ENCODE measurements around the gene NELL2. TPM values are rescaled to one million over a fixed set of nuclear protein-coding genes. Genes with fewer than 3 reads are reported as not detected.

The NELL2 gene
- total RNA-seq, 5 donors from 2014 or later (not counting 1 experiment from before 2014, with no cell fraction given), result 154 to 212 (median 169) TPM

GRCh38 chr12:44546060-44546459, 330.1 kb downstream of the NELL2 start:
- no peak overlapping the region for H3K27ac Mint-ChIP-seq
- CTCF ChIA-PET, result no interaction called here

GRCh38 chr12:44544018-44544417, 332.1 kb downstream of the NELL2 start:
- no peak for ATAC-seq (replicated peaks in 1 of 4)
- Histone ChIP-seq H3K27ac (ENCODE audit: low read length) (no peak overlapping the region), H3K9me3 (no peaks in the 10 kb centered on the region), H3K36me3 (ENCODE audit: control insufficient read depth in 2 of 2, extremely low read depth in 1 of 2, insufficient read depth in 1 of 2, low read length in 1 of 2) (no peaks in the 10 kb centered on the region), H3K27me3 (replicated peaks in 1 of 2; ENCODE audit: control insufficient read depth in 2 of 2, extremely low read depth in 1 of 2, insufficient read depth in 2 of 2, low read length in 1 of 2) (no peaks in the 10 kb centered on the region), H3K4me1 (ENCODE audit: control insufficient read depth in 1 of 2, extremely low read depth in 1 of 2, insufficient read depth in 2 of 2, low read length in 2 of 2) (no peaks in the 10 kb centered on the region), H3K4me3 (ENCODE audit: control insufficient read depth in 1 of 2, extremely low read depth in 1 of 2, low read length in 1 of 2) (no peak overlapping the region)
- CTCF ChIA-PET, result no interaction called here
- H3K36me3 Mint-ChIP-seq, result peaks cover 4% of the 10 kb centered on the region
- no peak for DNase-seq
- H3K4me3 Mint-ChIP-seq, result no peak overlapping the region
- no peaks in the 10 kb centered on the region for H3K9me3 Mint-ChIP-seq
- peaks cover 15 to 44% (median 36%) of the 10 kb centered on the region in 3 donors for H3K4me1 Mint-ChIP-seq
- WGBS (ENCODE audit: insufficient coverage), result no CpG with 5 or more reads among the region's 3 CpGs
- H3K27me3 Mint-ChIP-seq, result no peaks in the 10 kb centered on the region
- H3K27ac Mint-ChIP-seq, result no peak overlapping the region
- POLR2A ChIA-PET, result no interaction called here

More at GRCh38 chr12:44546060-44546459, 330.1 kb downstream of the NELL2 start:
- Mint-ChIP-seq H3K27me3 (no peaks in the 10 kb centered on the region), H3K36me3 (peaks cover 10% of the 10 kb centered on the region), H3K4me1 (peaks cover 17 to 52% (median 44%) of the 10 kb centered on the region in 3 donors), H3K4me3 (no peak overlapping the region), H3K9me3 (no peaks in the 10 kb centered on the region)
- DNase-seq, result no peak
- Histone ChIP-seq H3K4me1 (ENCODE audit: control insufficient read depth in 1 of 2, extremely low read depth in 1 of 2, insufficient read depth in 2 of 2, low read length in 2 of 2) (no peaks in the 10 kb centered on the region), H3K4me3 (ENCODE audit: control insufficient read depth in 1 of 2, extremely low read depth in 1 of 2, low read length in 1 of 2) (no peak overlapping the region), H3K27me3 (replicated peaks in 1 of 2; ENCODE audit: control insufficient read depth in 2 of 2, extremely low read depth in 1 of 2, insufficient read depth in 2 of 2, low read length in 1 of 2) (no peaks in the 10 kb centered on the region), H3K9me3 (no peaks in the 10 kb centered on the region), H3K27ac (ENCODE audit: low read length) (no peak overlapping the region), H3K36me3 (ENCODE audit: control insufficient read depth in 2 of 2, extremely low read depth in 1 of 2, insufficient read depth in 1 of 2, low read length in 1 of 2) (no peaks in the 10 kb centered on the region)
- WGBS (ENCODE audit: insufficient coverage), result no CpG with 5 or more reads among the region's 1 CpG
- POLR2A ChIA-PET, result no interaction called here
- no peak for ATAC-seq (replicated peaks in 1 of 4)

- no peak for DNase-seq
- H3K9me3 ChIP-seq, result no peaks in the 10 kb centered on the region
- H3K4me1 ChIP-seq (ENCODE audit: control insufficient read depth in 1 of 2, extremely low read depth in 1 of 2, insufficient read depth in 2 of 2, low read length in 2 of 2), result no peaks in the 10 kb centered on the region
- H3K27ac Mint-ChIP-seq, result no peak overlapping the region
- H3K4me3 ChIP-seq (ENCODE audit: control insufficient read depth in 1 of 2, extremely low read depth in 1 of 2, low read length in 1 of 2), result no peak overlapping the region
- no peaks in the 10 kb centered on the region for H3K27me3 Mint-ChIP-seq
- H3K4me3 Mint-ChIP-seq, result no peak overlapping the region
- H3K9me3 Mint-ChIP-seq, result no peaks in the 10 kb centered on the region
- no peaks in the 10 kb centered on the region for H3K27me3 ChIP-seq (replicated peaks in 1 of 2; ENCODE audit: control insufficient read depth in 2 of 2, extremely low read depth in 1 of 2, insufficient read depth in 2 of 2, low read length in 1 of 2)
- peaks cover 2% of the 10 kb centered on the region for H3K36me3 Mint-ChIP-seq
- ChIA-PET POLR2A (no interaction called here), CTCF (no interaction called here)
- H3K27ac ChIP-seq (ENCODE audit: low read length), result no peak overlapping the region
- ATAC-seq (replicated peaks in 1 of 4), result no peak
- H3K36me3 ChIP-seq (ENCODE audit: control insufficient read depth in 2 of 2, extremely low read depth in 1 of 2, insufficient read depth in 1 of 2, low read length in 1 of 2), result no peaks in the 10 kb centered on the region
- WGBS (ENCODE audit: insufficient coverage), result no CpG with 5 or more reads among the region's 1 CpG
- peaks cover 14 to 34% (median 31%) of the 10 kb centered on the region in 3 donors for H3K4me1 Mint-ChIP-seq
Observed at GRCh38 chr12:44542716-44543115, 333.4 kb downstream of the NELL2 start.

GRCh38 chr12:44537354-44537753, 338.8 kb downstream of the NELL2 start:
- CTCF ChIA-PET, result interaction anchor here (0.6 to 0.7 kb wide), 3 partner anchors 27 to 631 kb away, joined by 3 to 4 read pairs (median 4); no protein-coding TSS in a partner anchor
- no peaks in the 10 kb centered on the region for H3K9me3 Mint-ChIP-seq
- Histone ChIP-seq H3K9me3 (no peaks in the 10 kb centered on the region), H3K4me3 (ENCODE audit: control insufficient read depth in 1 of 2, extremely low read depth in 1 of 2, low read length in 1 of 2) (no peak overlapping the region), H3K4me1 (ENCODE audit: control insufficient read depth in 1 of 2, extremely low read depth in 1 of 2, insufficient read depth in 2 of 2, low read length in 2 of 2) (no peaks in the 10 kb centered on the region), H3K27me3 (replicated peaks in 1 of 2; ENCODE audit: control insufficient read depth in 2 of 2, extremely low read depth in 1 of 2, insufficient read depth in 2 of 2, low read length in 1 of 2) (no peaks in the 10 kb centered on the region), H3K27ac (ENCODE audit: low read length) (no peak overlapping the region), H3K36me3 (ENCODE audit: control insufficient read depth in 2 of 2, extremely low read depth in 1 of 2, insufficient read depth in 1 of 2, low read length in 1 of 2) (no peaks in the 10 kb centered on the region)
- no peak overlapping the region for H3K4me3 Mint-ChIP-seq
- POLR2A ChIA-PET, result interaction anchor here in 1 of 2 donors (0.6 kb wide), 2 partner anchors 205 to 543 kb away, joined by 6 to 7 read pairs; no protein-coding TSS in a partner anchor
- peaks cover 9% of the 10 kb centered on the region for H3K36me3 Mint-ChIP-seq
- H3K4me1 Mint-ChIP-seq, result peaks cover 4 to 5% (median 5%) of the 10 kb centered on the region in 3 donors
- no peaks in the 10 kb centered on the region for H3K27me3 Mint-ChIP-seq
- H3K27ac Mint-ChIP-seq, result no peak overlapping the region
- DNase-seq, result no peak
- ATAC-seq (replicated peaks in 1 of 4), result no peak

- ATAC-seq (replicated peaks in 1 of 4) (no peak), DNase-seq (no peak)
- Mint-ChIP-seq H3K27ac (no peak overlapping the region), H3K36me3 (peaks cover 14% of the 10 kb centered on the region), H3K27me3 (no peaks in the 10 kb centered on the region), H3K4me3 (no peak overlapping the region), H3K4me1 (peaks cover 0 to 3% (median under 1%) of the 10 kb centered on the region in 3 donors), H3K9me3 (no peaks in the 10 kb centered on the region)
- Histone ChIP-seq H3K27me3 (replicated peaks in 1 of 2; ENCODE audit: control insufficient read depth in 2 of 2, extremely low read depth in 1 of 2, insufficient read depth in 2 of 2, low read length in 1 of 2) (no peaks in the 10 kb centered on the region), H3K36me3 (ENCODE audit: control insufficient read depth in 2 of 2, extremely low read depth in 1 of 2, insufficient read depth in 1 of 2, low read length in 1 of 2) (peaks cover 0 to 6% of the 10 kb centered on the region in 2 donors), H3K4me1 (ENCODE audit: control insufficient read depth in 1 of 2, extremely low read depth in 1 of 2, insufficient read depth in 2 of 2, low read length in 2 of 2) (no peaks in the 10 kb centered on the region), H3K27ac (ENCODE audit: low read length) (no peak overlapping the region), H3K9me3 (no peaks in the 10 kb centered on the region), H3K4me3 (ENCODE audit: control insufficient read depth in 1 of 2, extremely low read depth in 1 of 2, low read length in 1 of 2) (no peak overlapping the region)
- no CpG with 5 or more reads among the region's 1 CpG for WGBS (ENCODE audit: insufficient coverage)
- ChIA-PET CTCF (no interaction called here), POLR2A (no interaction called here)
Observed at GRCh38 chr12:44532940-44533339, 343.2 kb downstream of the NELL2 start.

GRCh38 chr12:44531320-44531971, 344.7 kb downstream of the NELL2 start:
- Mint-ChIP-seq H3K36me3 (peaks cover 21% of the 10 kb centered on the region), H3K27ac (no peak overlapping the region), H3K4me3 (no peak overlapping the region), H3K9me3 (no peaks in the 10 kb centered on the region), H3K27me3 (no peaks in the 10 kb centered on the region), H3K4me1 (no peaks in the 10 kb centered on the region)
- ATAC-seq (replicated peaks in 1 of 4) (no peak), DNase-seq (no peak)
- no peak overlapping the region for H3K27ac ChIP-seq (ENCODE audit: low read length)
- H3K4me3 ChIP-seq (ENCODE audit: control insufficient read depth in 1 of 2, extremely low read depth in 1 of 2, low read length in 1 of 2), result no peak overlapping the region
- H3K27me3 ChIP-seq (replicated peaks in 1 of 2; ENCODE audit: control insufficient read depth in 2 of 2, extremely low read depth in 1 of 2, insufficient read depth in 2 of 2, low read length in 1 of 2), result no peaks in the 10 kb centered on the region
- H3K9me3 ChIP-seq, result no peaks in the 10 kb centered on the region
- ChIA-PET CTCF (no interaction called here), POLR2A (interaction anchor here in 1 of 2 donors (0.7 kb wide), 1 partner anchor 67 kb away, joined by 3 read pairs; no protein-coding TSS in a partner anchor)
- peaks cover 0 to 6% of the 10 kb centered on the region in 2 donors for H3K36me3 ChIP-seq (ENCODE audit: control insufficient read depth in 2 of 2, extremely low read depth in 1 of 2, insufficient read depth in 1 of 2, low read length in 1 of 2)
- 67% methylated on average over 1 of the region's 2 CpGs for WGBS (ENCODE audit: insufficient coverage)
- no peaks in the 10 kb centered on the region for H3K4me1 ChIP-seq (ENCODE audit: control insufficient read depth in 1 of 2, extremely low read depth in 1 of 2, insufficient read depth in 2 of 2, low read length in 2 of 2)
